ENCODE data around the gene DYNLT5.
"Not testable (repeated sequence)": the region's sequence is repeated elsewhere in the genome, so short reads cannot be mapped to it uniquely, and the experiment has no call there.

Gene DYNLT5

GRCh38 chr1:66752000-66752592 is at the start of gene DYNLT5:
Gene DYNLT5, plus strand, starts transcription at chr1:66752459. Its CDS starts 2,200 bp downstream, at chr1:66754659.
- DNase-seq (ENCODE audit: low spot score in 2 of 2) (no peak), ATAC-seq (ENCODE audit: low read depth) (no peak)
- peak within 1 kb of the TSS; percentile 40 for H3K4me3 Mint-ChIP-seq
- H3K36me3 Mint-ChIP-seq = no peaks in the 10 kb centered on the region
- H3K4me1 Mint-ChIP-seq = peaks cover 8% of the 10 kb centered on the region
- H3K27ac Mint-ChIP-seq = no peak within 1 kb of the TSS
- H3K27me3 Mint-ChIP-seq = peaks cover 14% of the 10 kb centered on the region
- no peaks in the 10 kb centered on the region for H3K9me3 Mint-ChIP-seq

GRCh38 chr1:66704177-66704875 is 47.9 kb upstream of the DYNLT5 start:
- DNase-seq (ENCODE audit: low spot score in 2 of 2) (no peak), ATAC-seq (ENCODE audit: low read depth) (no peak)
- H3K27me3 Mint-ChIP-seq = peaks cover 4% of the 10 kb centered on the region
- H3K36me3 Mint-ChIP-seq = no peaks in the 10 kb centered on the region
- no peaks in the 10 kb centered on the region for H3K9me3 Mint-ChIP-seq
- no peaks in the 10 kb centered on the region for H3K4me1 Mint-ChIP-seq
- no peak overlapping the region for H3K27ac Mint-ChIP-seq
- no peak overlapping the region for H3K4me3 Mint-ChIP-seq

GRCh38 chr1:66705110-66705509 is 47.1 kb upstream of the DYNLT5 start:
- Mint-ChIP-seq H3K27me3 (peaks cover 4% of the 10 kb centered on the region), H3K9me3 (no peaks in the 10 kb centered on the region), H3K4me3 (no peak overlapping the region), H3K4me1 (no peaks in the 10 kb centered on the region), H3K36me3 (no peaks in the 10 kb centered on the region), H3K27ac (no peak overlapping the region)
- ATAC-seq (ENCODE audit: low read depth) (no peak), DNase-seq (ENCODE audit: low spot score in 2 of 2) (no peak)

GRCh38 chr1:66711420-66711819 is 40.8 kb upstream of the DYNLT5 start:
- H3K4me3 Mint-ChIP-seq = no peak overlapping the region
- H3K36me3 Mint-ChIP-seq = no peaks in the 10 kb centered on the region
- no peak overlapping the region for H3K27ac Mint-ChIP-seq
- peaks cover 1% of the 10 kb centered on the region for H3K27me3 Mint-ChIP-seq
- no peak for ATAC-seq (ENCODE audit: low read depth)
- H3K4me1 Mint-ChIP-seq = no peaks in the 10 kb centered on the region
- H3K9me3 Mint-ChIP-seq = no peaks in the 10 kb centered on the region
- no peak for DNase-seq (ENCODE audit: low spot score in 2 of 2)

- ATAC-seq (ENCODE audit: low read depth) (no peak), DNase-seq (ENCODE audit: low spot score in 2 of 2) (no peak)
- Mint-ChIP-seq H3K27me3 (peaks cover 5% of the 10 kb centered on the region), H3K36me3 (no peaks in the 10 kb centered on the region), H3K4me1 (peaks cover 2% of the 10 kb centered on the region), H3K9me3 (no peaks in the 10 kb centered on the region), H3K4me3 (no peak overlapping the region), H3K27ac (no peak overlapping the region)
Observed at GRCh38 chr1:66712839-66713238, 39.4 kb upstream of the DYNLT5 start.

GRCh38 chr1:66723985-66724384 is 28.3 kb upstream of the DYNLT5 start:
- no peaks in the 10 kb centered on the region for H3K4me1 Mint-ChIP-seq
- no peak overlapping the region for H3K27ac Mint-ChIP-seq
- H3K36me3 Mint-ChIP-seq = no peaks in the 10 kb centered on the region
- no peak overlapping the region for H3K4me3 Mint-ChIP-seq
- H3K27me3 Mint-ChIP-seq = peaks cover 13% of the 10 kb centered on the region
- H3K9me3 Mint-ChIP-seq = peaks cover 2% of the 10 kb centered on the region
- DNase-seq (ENCODE audit: low spot score in 2 of 2) (no peak), ATAC-seq (ENCODE audit: low read depth) (no peak)

GRCh38 chr1:66725885-66726665 is 26.2 kb upstream of the DYNLT5 start:
- Mint-ChIP-seq H3K9me3 (peaks cover 2% of the 10 kb centered on the region), H3K4me1 (no peaks in the 10 kb centered on the region), H3K27me3 (peaks cover 19% of the 10 kb centered on the region), H3K27ac (no peak overlapping the region), H3K4me3 (no peak overlapping the region), H3K36me3 (no peaks in the 10 kb centered on the region)
- DNase-seq (ENCODE audit: low spot score in 2 of 2) (peak; percentile 51 to 62), ATAC-seq (ENCODE audit: low read depth) (peak; percentile 77)

- Mint-ChIP-seq H3K36me3 (no peaks in the 10 kb centered on the region), H3K27me3 (peaks cover 12% of the 10 kb centered on the region), H3K27ac (no peak overlapping the region), H3K4me3 (no peak overlapping the region), H3K4me1 (no peaks in the 10 kb centered on the region), H3K9me3 (peaks cover 2% of the 10 kb centered on the region)
- ATAC-seq (ENCODE audit: low read depth) = no peak
- no peak for DNase-seq (ENCODE audit: low spot score in 2 of 2)
Observed at GRCh38 chr1:66728021-66728420, 24.2 kb upstream of the DYNLT5 start.

- H3K9me3 Mint-ChIP-seq; H3K4me3 Mint-ChIP-seq; H3K36me3 Mint-ChIP-seq; ATAC-seq (ENCODE audit: low read depth); H3K4me1 Mint-ChIP-seq; H3K27ac Mint-ChIP-seq; DNase-seq (ENCODE audit: low spot score in 2 of 2): not testable (repeated sequence)
- peaks cover 11% of the 10 kb centered on the region for H3K27me3 Mint-ChIP-seq
Observed at GRCh38 chr1:66728716-66729115, 23.5 kb upstream of the DYNLT5 start.

GRCh38 chr1:66729119-66729518 is 23.1 kb upstream of the DYNLT5 start:
- peak; percentile 43 for ATAC-seq (ENCODE audit: low read depth)
- peaks cover 2% of the 10 kb centered on the region for H3K9me3 Mint-ChIP-seq
- no peaks in the 10 kb centered on the region for H3K36me3 Mint-ChIP-seq
- H3K4me1 Mint-ChIP-seq = no peaks in the 10 kb centered on the region
- H3K4me3 Mint-ChIP-seq = no peak overlapping the region
- DNase-seq (ENCODE audit: low spot score in 2 of 2) = no peak
- peaks cover 11% of the 10 kb centered on the region for H3K27me3 Mint-ChIP-seq
- H3K27ac Mint-ChIP-seq = no peak overlapping the region

- Mint-ChIP-seq H3K9me3 (peaks cover 2% of the 10 kb centered on the region), H3K4me1 (no peaks in the 10 kb centered on the region), H3K36me3 (no peaks in the 10 kb centered on the region), H3K27ac (no peak overlapping the region), H3K27me3 (peaks cover 11% of the 10 kb centered on the region), H3K4me3 (no peak overlapping the region)
- ATAC-seq (ENCODE audit: low read depth) (no peak), DNase-seq (ENCODE audit: low spot score in 2 of 2) (no peak)
Observed at GRCh38 chr1:66729523-66729922, 22.7 kb upstream of the DYNLT5 start.

- Mint-ChIP-seq H3K4me3 (no peak overlapping the region), H3K36me3 (no peaks in the 10 kb centered on the region), H3K27ac (no peak overlapping the region), H3K4me1 (no peaks in the 10 kb centered on the region), H3K27me3 (peaks cover 11% of the 10 kb centered on the region), H3K9me3 (peaks cover 2% of the 10 kb centered on the region)
- no peak for ATAC-seq (ENCODE audit: low read depth)
- no peak for DNase-seq (ENCODE audit: low spot score in 2 of 2)
Observed at GRCh38 chr1:66730462-66730861, 21.8 kb upstream of the DYNLT5 start.

GRCh38 chr1:66731170-66731865 is 20.9 kb upstream of the DYNLT5 start:
- H3K27ac Mint-ChIP-seq = no peak overlapping the region
- no peaks in the 10 kb centered on the region for H3K36me3 Mint-ChIP-seq
- H3K9me3 Mint-ChIP-seq = peaks cover 2% of the 10 kb centered on the region
- H3K4me3 Mint-ChIP-seq = no peak overlapping the region
- H3K27me3 Mint-ChIP-seq = peaks cover 11% of the 10 kb centered on the region
- no peak for ATAC-seq (ENCODE audit: low read depth)
- no peaks in the 10 kb centered on the region for H3K4me1 Mint-ChIP-seq
- no peak for DNase-seq (ENCODE audit: low spot score in 2 of 2)

Measured in memory B cell (primary cell).